Caco-2 (cell line): Measurements from ENCODE around the gene KRABD2.

ENCODE experiments used
- BruUV-seq: library from RNA; stranded (reverse); fragments of 400-500 nt; replicated peaks from 2 replicates; lab custom pipeline; 2021; lab: Mats Ljungman, UMichigan
- CTCF ChIA-PET: fragments of 300-600 bp; sonication (Branson Sonifier 250); formaldehyde crosslinking; loops from one replicate; lab custom pipeline; 2022; ENCODE audit warnings: antibody characterized with exemption; lab: Charles Lee
- POLR2A ChIA-PET: fragments of 300-600 bp; sonication (Branson Sonifier 250); formaldehyde crosslinking; loops from one replicate; lab custom pipeline; 2022; ENCODE audit warnings: antibody characterized with exemption; lab: Charles Lee
- DNase-seq, 2 experiments: peaks; one replicate each; pipeline versions ENCODE4 v3.0.0 to v3.0.0-alpha.2; 2020 to 2022
- H3K27me3 ChIP-seq: replicated peaks from 2 replicates; pipeline ENCODE4 v1.6.0; 2011; ENCODE audit warnings: low read length; ENCODE audit not compliant: control insufficient read depth, insufficient read depth
- H3K36me3 ChIP-seq: 2 replicates; pipeline ENCODE4 v1.5.1; 2011; ENCODE audit warnings: low read length; ENCODE audit not compliant: control insufficient read depth, insufficient read depth
- H3K4me1 ChIP-seq: fragments of 250-450 bp; sonication (Bioruptor Pico); 2 replicates; pipeline ENCODE4 v1.5.1; 2020; ENCODE audit warnings: mild to moderate bottlenecking
- H3K4me3 ChIP-seq: 2 replicates; pipeline ENCODE4 v1.5.1; 2011; ENCODE audit warnings: low read depth, mild to moderate bottlenecking, control low read depth, low read length
- H3K9me3 ChIP-seq: fragments of 250-450 bp; sonication (Bioruptor Pico); 2 replicates; pipeline ENCODE4 v1.5.1; 2020; ENCODE audit warnings: mild to moderate bottlenecking, moderate library complexity
- H3K27ac Mint-ChIP-seq: one replicate; pipeline ENCODE4 v1.8.0; 2022; ENCODE audit warnings: mixed read lengths; ENCODE audit not compliant: unreplicated experiment
- H3K27me3 Mint-ChIP-seq: one replicate; pipeline ENCODE4 v1.8.0; 2022; ENCODE audit warnings: mixed read lengths; ENCODE audit not compliant: insufficient read depth, unreplicated experiment
- H3K36me3 Mint-ChIP-seq: one replicate; pipeline ENCODE4 v1.8.0; 2022; ENCODE audit warnings: mild to moderate bottlenecking, mixed read lengths; ENCODE audit not compliant: insufficient read depth, unreplicated experiment
- H3K4me1 Mint-ChIP-seq: one replicate; pipeline ENCODE4 v1.8.0; 2022; ENCODE audit warnings: low read depth, mixed read lengths; ENCODE audit not compliant: unreplicated experiment
- H3K4me3 Mint-ChIP-seq: one replicate; pipeline ENCODE4 v1.8.0; 2022; ENCODE audit warnings: mild to moderate bottlenecking, moderate library complexity, mixed read lengths; ENCODE audit not compliant: unreplicated experiment
- H3K9me3 Mint-ChIP-seq: one replicate; pipeline ENCODE4 v1.8.0; 2022; ENCODE audit warnings: mixed read lengths; ENCODE audit not compliant: unreplicated experiment
- CTCF ChIP-seq, 2 experiments: fragments of 200-600 bp in 1 of 2; IDR thresholded peaks; 1 replicate in 1 of 2; 2 replicates in 1 of 2; pipeline versions ENCODE4 v1.5.1 to v1.8.0; 2011 to 2022; ENCODE audit warnings: antibody characterized with exemption in 1 of 2, control low read depth in 1 of 2, inconsistent platforms in 1 of 2, low read depth in 1 of 2, low read length in 1 of 2, mild to moderate bottlenecking in 1 of 2, moderate library complexity in 1 of 2; ENCODE audit not compliant: insufficient read depth in 1 of 2, severe bottlenecking in 1 of 2, unreplicated experiment in 1 of 2
- intact Hi-C: fragments of 100-400 bp; cut with micrococcal nuclease; formaldehyde crosslinking; loops from one replicate; pipeline ENCODE4 v1.10.0; 2022; ENCODE audit not compliant: unreplicated experiment

The KRABD2 gene

DNA sequence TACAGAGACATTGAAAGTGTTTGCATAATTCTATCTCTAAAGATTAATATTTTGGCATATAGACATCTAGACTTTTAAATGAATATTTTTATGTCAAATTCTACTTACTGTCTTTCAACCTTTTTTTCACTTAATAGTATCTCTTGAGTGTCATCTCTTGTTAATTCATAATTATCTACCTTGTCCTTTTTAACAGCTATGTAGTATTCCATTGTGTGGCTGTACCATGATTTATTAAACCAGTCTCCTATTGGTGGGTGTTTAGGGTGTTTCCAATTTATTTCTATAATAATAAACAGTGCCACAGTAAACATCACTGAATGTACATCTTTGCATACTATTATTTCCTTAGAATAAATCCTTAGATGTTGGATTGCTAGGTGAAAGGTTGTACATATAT, 37.4 kb upstream of the KRABD2 start:
- no peaks in the 10 kb centered on the region for H3K9me3 ChIP-seq
- no peaks in the 10 kb centered on the region for H3K4me1 ChIP-seq
- TF ChIP-seq CTCF (IDR thresholded peaks at IDR 0.05; ENCODE audit: insufficient read depth in 1 of 2, low read depth in 1 of 2, low read length in 1 of 2, severe bottlenecking in 1 of 2, unreplicated experiment in 1 of 2): no peak
- Mint-ChIP-seq H3K4me3 (no peak overlapping the region), H3K9me3 (no peaks in the 10 kb centered on the region), H3K27me3 (peaks cover 4% of the 10 kb centered on the region), H3K4me1 (no peaks in the 10 kb centered on the region), H3K36me3 (peaks cover 5% of the 10 kb centered on the region), H3K27ac (no peak overlapping the region)
- DNase-seq: no peak
- no TSS peak for BruUV-seq
- no peaks in the 10 kb centered on the region for H3K36me3 ChIP-seq
- POLR2A ChIA-PET: no interaction called here
- H3K4me3 ChIP-seq: no peak overlapping the region
- H3K27me3 ChIP-seq: no peaks in the 10 kb centered on the region
- CTCF ChIA-PET: no interaction called here
- intact Hi-C loops: loop anchor here (10.0 kb wide), 1 partner anchor 331 kb away; the partner anchor contains the start of gene CCDC42

- intact Hi-C loops: loop anchor here (10.0 kb wide), 1 partner anchor 331 kb away; the partner anchor contains the start of gene CCDC42
- Mint-ChIP-seq H3K27ac (no peak overlapping the region), H3K4me1 (no peaks in the 10 kb centered on the region), H3K36me3 (peaks cover 5% of the 10 kb centered on the region), H3K9me3 (no peaks in the 10 kb centered on the region), H3K27me3 (peaks cover 4% of the 10 kb centered on the region), H3K4me3 (no peak overlapping the region)
- H3K36me3 ChIP-seq: no peaks in the 10 kb centered on the region
- no peak for DNase-seq
- H3K27me3 ChIP-seq: no peaks in the 10 kb centered on the region
- ChIA-PET CTCF (no interaction called here), POLR2A (no interaction called here)
- no TSS peak for BruUV-seq
- no peaks in the 10 kb centered on the region for H3K4me1 ChIP-seq
- no peak for TF ChIP-seq CTCF (IDR thresholded peaks at IDR 0.05; ENCODE audit: insufficient read depth in 1 of 2, low read depth in 1 of 2, low read length in 1 of 2, severe bottlenecking in 1 of 2, unreplicated experiment in 1 of 2)
- no peaks in the 10 kb centered on the region for H3K9me3 ChIP-seq
- no peak overlapping the region for H3K4me3 ChIP-seq
Observed at GRCh38 chr17:8413328-8413727, 36.8 kb upstream of the KRABD2 start.

DNA sequence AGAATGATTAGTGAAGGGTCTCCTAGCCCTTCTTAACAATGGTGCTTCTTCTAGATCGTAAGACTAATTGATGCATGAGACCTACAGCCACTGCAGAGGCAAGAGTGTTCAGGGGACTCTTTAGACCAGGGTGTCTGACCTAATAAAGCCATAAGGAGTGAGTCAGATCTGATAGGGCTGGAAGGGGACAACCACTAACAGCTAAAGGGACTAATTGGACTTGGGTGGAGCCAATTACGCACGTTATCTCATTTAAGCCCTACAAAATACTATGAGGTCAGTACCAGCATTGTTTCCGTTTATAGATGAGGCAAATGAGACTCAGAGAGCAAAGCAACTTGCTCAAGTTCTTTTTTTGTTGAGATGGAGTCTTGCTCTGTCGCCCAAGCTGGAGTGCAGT, 35.6 kb upstream of the KRABD2 start:
- no peak for TF ChIP-seq CTCF (IDR thresholded peaks at IDR 0.05; ENCODE audit: insufficient read depth in 1 of 2, low read depth in 1 of 2, low read length in 1 of 2, severe bottlenecking in 1 of 2, unreplicated experiment in 1 of 2)
- Mint-ChIP-seq H3K9me3 (no peaks in the 10 kb centered on the region), H3K36me3 (peaks cover 5% of the 10 kb centered on the region), H3K27me3 (peaks cover 4% of the 10 kb centered on the region), H3K4me1 (no peaks in the 10 kb centered on the region), H3K27ac (no peak overlapping the region), H3K4me3 (no peak overlapping the region)
- no peak overlapping the region for H3K4me3 ChIP-seq
- POLR2A ChIA-PET: no interaction called here
- CTCF ChIA-PET: no interaction called here
- intact Hi-C loops: loop anchor here (10.0 kb wide), 1 partner anchor 333 kb away; the partner anchor contains the start of gene CCDC42
- no peaks in the 10 kb centered on the region for H3K27me3 ChIP-seq
- no TSS peak for BruUV-seq
- no peaks in the 10 kb centered on the region for H3K36me3 ChIP-seq
- H3K4me1 ChIP-seq: no peaks in the 10 kb centered on the region
- DNase-seq: no peak
- H3K9me3 ChIP-seq: no peaks in the 10 kb centered on the region
